ENCODE results near the gene ILRUN. TPM values are rescaled to one million over a fixed set of nuclear protein-coding genes. Genes with fewer than 3 reads are reported as not detected.

ILRUN gene
- total and polyA plus RNA-seq, 2 of the 8 experiments (the other 6 are each of a cell fraction or from before 2014, with no cell fraction given): 39.2 to 81.2 TPM

- no peak overlapping the region for H2BK5ac ChIP-seq (ENCODE audit: low read depth, low read length)
- H3K27ac ChIP-seq (ENCODE audit: low read depth, low read length): no peak overlapping the region
- H3K27me3 ChIP-seq (replicated peaks in 1 of 4; ENCODE audit: control insufficient read depth in 3 of 4, extremely low read depth in 1 of 4, insufficient read depth in 3 of 4, low read length in 3 of 4): no peaks in the 10 kb centered on the region
- H2BK20ac ChIP-seq (ENCODE audit: low read length): no peak overlapping the region
- no peak overlapping the region for H3K23ac ChIP-seq (ENCODE audit: insufficient read length)
- H2BK120ac ChIP-seq (replicated peaks; ENCODE audit: low read depth, low read length): no peak overlapping the region
- DNase-seq (ENCODE audit: low read depth in 1 of 2, low spot score in 2 of 2): no peak
- H4K5ac ChIP-seq (ENCODE audit: insufficient read length, low read depth, low read length): no peak overlapping the region
- no peak overlapping the region for H3K14ac ChIP-seq (ENCODE audit: insufficient read length)
- H3K9ac ChIP-seq (replicated peaks in 1 of 4; ENCODE audit: extremely low read depth in 1 of 4, low read depth in 3 of 4, low read length in 3 of 4): no peak overlapping the region
- peaks cover 0 to 3% of the 10 kb centered on the region in 2 experiments for H4K20me1 ChIP-seq (replicated peaks in 1 of 2; ENCODE audit: control insufficient read depth in 1 of 2, insufficient read depth in 2 of 2, low read length in 2 of 2)
- FAIRE-seq: no peak
- H3K23me2 ChIP-seq (ENCODE audit: low read depth, low read length): no peaks in the 10 kb centered on the region
- H3K4me3 ChIP-seq (ENCODE audit: extremely low read depth in 1 of 4, insufficient read depth in 2 of 4, low read depth in 3 of 4, low read length in 4 of 4): no peak overlapping the region
- POLR2A ChIA-PET (ENCODE audit: partially characterized antibody): interaction anchor here (0.6 to 1.5 kb wide), 2 partner anchors 15 to 184 kb away, joined by 3 to 5 read pairs; no protein-coding TSS in a partner anchor
- CTCF ChIA-PET (ENCODE audit: partially characterized antibody): interaction anchor here (0.6 kb wide), 1 partner anchor 15 kb away, joined by 3 read pairs; no protein-coding TSS in a partner anchor
- no peak overlapping the region for H3K18ac ChIP-seq (ENCODE audit: extremely low read depth, low read length)
- H3K79me1 ChIP-seq (ENCODE audit: low read depth, low read length): peaks cover 2% of the 10 kb centered on the region; the same call in 1 of the 2 replicates
- H3K4ac ChIP-seq (replicated peaks; ENCODE audit: insufficient read length, low read depth, low read length): no peak overlapping the region
- TF ChIP-seq CHD1 (IDR thresholded peaks at IDR 0.05; ENCODE audit: low read depth, low read length) (no peak), NRF1 (IDR thresholded peaks at IDR 0.05; ENCODE audit: low read depth, low read length) (no peak), EGR1 (IDR thresholded peaks at IDR 0.05; ENCODE audit: borderline replicate concordance, low read depth, low read length) (no peak), RFX5 (IDR thresholded peaks at IDR 0.05; ENCODE audit: borderline replicate concordance, low read depth, low read length) (no peak), CREB1 (IDR thresholded peaks at IDR 0.05) (no peak), BCL11A (IDR thresholded peaks at IDR 0.05; ENCODE audit: low read depth in 2 of 2, low read length in 2 of 2) (no peak), SIX5 (IDR thresholded peaks at IDR 0.05; ENCODE audit: low read depth, low read length) (no peak), RBBP5 (IDR thresholded peaks at IDR 0.05; ENCODE audit: borderline replicate concordance, low read depth, low read length) (no peak), FOSL1 (IDR thresholded peaks at IDR 0.05; ENCODE audit: insufficient read depth, low read depth, low read length) (no peak), EP300 (IDR thresholded peaks at IDR 0.05; ENCODE audit: borderline replicate concordance in 1 of 2, low read depth in 2 of 2, low read length in 2 of 2) (no peak), RXRA (IDR thresholded peaks at IDR 0.05; ENCODE audit: insufficient read depth, low read depth, low read length) (no peak), EZH2 (IDR thresholded peaks at IDR 0.05; ENCODE audit: low read depth, low read length, severe bottlenecking) (no peak), GABPA (IDR thresholded peaks at IDR 0.05; ENCODE audit: borderline replicate concordance, insufficient read depth, low read length) (no peak)
- no peak overlapping the region for H2BK12ac ChIP-seq (ENCODE audit: low read depth, low read length)
- H3K4me2 ChIP-seq (ENCODE audit: insufficient read depth in 1 of 2, low read depth in 2 of 2, low read length in 2 of 2): no peak overlapping the region
- H2AK5ac ChIP-seq (ENCODE audit: low read depth, low read length): no peak overlapping the region
- peaks cover 0 to 63% of the 10 kb centered on the region in 2 experiments; a peak in 2 of 4 replicates for H3K79me2 ChIP-seq (ENCODE audit: control insufficient read depth in 1 of 2, insufficient read depth in 2 of 2, low read length in 2 of 2)
- 85% methylated on average over 7 of the region's 7 CpGs; no CpG with 5 or more reads in 1 of the 2 experiments for WGBS, 2 experiments (ENCODE audit: extremely low coverage in 1 of 2, insufficient coverage in 1 of 2, insufficient read length in 1 of 2, insufficient replicate concordance in 2 of 2, low coverage in 1 of 2, low lambda C conversion rate in 2 of 2, missing lambda C conversion rate in 1 of 2)
- no peaks in the 10 kb centered on the region for H3K9me3 ChIP-seq (ENCODE audit: insufficient read depth in 2 of 2, low read depth in 1 of 2, low read length in 1 of 2)
- no peak overlapping the region for H4K8ac ChIP-seq (ENCODE audit: extremely low read depth, insufficient read depth, low read length)
- H3K36me3 ChIP-seq (ENCODE audit: control insufficient read depth in 2 of 4, insufficient read depth in 4 of 4, low read length in 3 of 4): peaks cover 0 to 5% (median 0%) of the 10 kb centered on the region in 4 experiments; a peak in 1 of 8 replicates
- H3K4me1 ChIP-seq (replicated peaks in 1 of 4; ENCODE audit: control insufficient read depth in 3 of 4, insufficient read depth in 4 of 4, low read length in 3 of 4): peaks cover 0 to 8% (median 3%) of the 10 kb centered on the region in 4 experiments; a peak in 4 of 7 replicates
- H4K91ac ChIP-seq (replicated peaks; ENCODE audit: insufficient read length, low read length): no peak overlapping the region
- H3K56ac ChIP-seq (replicated peaks; ENCODE audit: insufficient read length, low read depth, low read length): no peak overlapping the region
- H2BK15ac ChIP-seq (ENCODE audit: low read length): no peak overlapping the region
- H2AFZ ChIP-seq (ENCODE audit: low read length): no peak overlapping the region
These were observed 37.8 kb downstream of the ILRUN start for GRCh38 chr6:34658605-34659265.
